Parathyroid adenoma (tissue), 2 donors: ENCODE results near the gene TAS2R43.

ENCODE experiments used
- H2AFZ ChIP-seq: fragments of 300-600 bp; sonication (generic); one replicate; pipeline ENCODE4 v1.7.0; 2017; ENCODE audit warnings: antibody characterized with exemption, mild to moderate bottlenecking
- H3K27ac ChIP-seq: fragments of 300-600 bp; sonication (generic); one replicate; pipeline ENCODE4 v1.7.0; 2017
- H3K27me3 ChIP-seq: fragments of 300-600 bp; sonication (generic); one replicate; pipeline ENCODE4 v1.7.0; 2017; ENCODE audit warnings: low read length; ENCODE audit not compliant: control insufficient read depth, insufficient read depth
- H3K36me3 ChIP-seq: fragments of 300-600 bp; sonication (generic); one replicate; pipeline ENCODE4 v1.7.0; 2017; ENCODE audit warnings: low read length; ENCODE audit not compliant: control insufficient read depth, insufficient read depth
- H3K4me1 ChIP-seq: fragments of 300-600 bp; sonication (generic); one replicate; pipeline ENCODE4 v1.7.0; 2017; ENCODE audit warnings: control low read depth
- H3K4me2 ChIP-seq: fragments of 300-600 bp; sonication (generic); one replicate; pipeline ENCODE4 v1.7.0; 2017; ENCODE audit warnings: low read length
- H3K4me3 ChIP-seq: fragments of 300-600 bp; sonication (generic); one replicate; pipeline ENCODE4 v1.7.0; 2017; ENCODE audit warnings: low read depth, low read length
- H3K79me2 ChIP-seq: fragments of 300-600 bp; sonication (generic); one replicate; pipeline ENCODE4 v1.7.0; 2017; ENCODE audit warnings: control low read depth
- H3K9ac ChIP-seq: fragments of 300-600 bp; sonication (generic); one replicate; pipeline ENCODE4 v1.7.0; 2017; ENCODE audit warnings: mild to moderate bottlenecking
- H3K9me3 ChIP-seq: fragments of 300-600 bp; sonication (generic); one replicate; pipeline ENCODE4 v1.7.0; 2017; ENCODE audit warnings: low read length; ENCODE audit not compliant: control insufficient read depth
- TF ChIP-seq, protein P1 (sequence below): fragments of 300-600 bp; sonication (generic); IDR thresholded peaks from one replicate; pipeline ENCODE4 v1.7.0; 2017; ENCODE audit warnings: antibody characterized with exemption, mild to moderate bottlenecking
- donor health status: primary hyperparathyroidism.

The TAS2R43 gene, protein sequence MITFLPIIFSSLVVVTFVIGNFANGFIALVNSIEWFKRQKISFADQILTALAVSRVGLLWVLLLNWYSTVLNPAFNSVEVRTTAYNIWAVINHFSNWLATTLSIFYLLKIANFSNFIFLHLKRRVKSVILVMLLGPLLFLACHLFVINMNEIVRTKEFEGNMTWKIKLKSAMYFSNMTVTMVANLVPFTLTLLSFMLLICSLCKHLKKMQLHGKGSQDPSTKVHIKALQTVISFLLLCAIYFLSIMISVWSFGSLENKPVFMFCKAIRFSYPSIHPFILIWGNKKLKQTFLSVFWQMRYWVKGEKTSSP

DNA sequence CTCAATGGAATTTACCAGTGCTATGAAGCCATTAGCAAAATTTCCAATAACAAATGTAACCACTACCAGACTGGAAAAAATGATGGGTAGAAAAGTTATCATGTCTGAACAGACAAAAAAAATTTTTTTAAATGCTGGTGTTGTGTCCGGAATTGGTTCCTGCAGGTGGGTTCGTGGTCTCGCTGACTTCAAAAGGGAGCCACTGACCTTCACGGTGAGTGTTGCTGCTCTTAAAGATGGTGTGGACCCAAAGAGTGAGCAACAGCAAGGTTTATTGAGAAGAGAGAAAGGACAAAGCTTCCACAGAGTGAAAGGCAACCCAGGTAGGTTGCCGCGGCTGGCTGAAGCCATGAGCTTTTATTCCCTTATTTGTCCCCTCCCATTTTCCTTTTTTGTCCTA lies at the start of gene TAS2R43:
TAS2R43 (minus strand) TSS at position 186 of the 400 bp plus-strand sequence; CDS start at position 102, 84 bp downstream.
- Histone ChIP-seq H3K4me2 (no peak within 1 kb of the TSS), H3K36me3 (no peaks in the 10 kb centered on the region), H2AFZ (no peak within 1 kb of the TSS), H3K79me2 (no peaks in the 10 kb centered on the region), H3K27ac (no peak within 1 kb of the TSS), H3K4me3 (no peak within 1 kb of the TSS), H3K27me3 (no peaks in the 10 kb centered on the region), H3K9ac (no peak within 1 kb of the TSS), H3K9me3 (no peaks in the 10 kb centered on the region), H3K4me1 (no peaks in the 10 kb centered on the region)
- TF ChIP-seq, protein P1, sequence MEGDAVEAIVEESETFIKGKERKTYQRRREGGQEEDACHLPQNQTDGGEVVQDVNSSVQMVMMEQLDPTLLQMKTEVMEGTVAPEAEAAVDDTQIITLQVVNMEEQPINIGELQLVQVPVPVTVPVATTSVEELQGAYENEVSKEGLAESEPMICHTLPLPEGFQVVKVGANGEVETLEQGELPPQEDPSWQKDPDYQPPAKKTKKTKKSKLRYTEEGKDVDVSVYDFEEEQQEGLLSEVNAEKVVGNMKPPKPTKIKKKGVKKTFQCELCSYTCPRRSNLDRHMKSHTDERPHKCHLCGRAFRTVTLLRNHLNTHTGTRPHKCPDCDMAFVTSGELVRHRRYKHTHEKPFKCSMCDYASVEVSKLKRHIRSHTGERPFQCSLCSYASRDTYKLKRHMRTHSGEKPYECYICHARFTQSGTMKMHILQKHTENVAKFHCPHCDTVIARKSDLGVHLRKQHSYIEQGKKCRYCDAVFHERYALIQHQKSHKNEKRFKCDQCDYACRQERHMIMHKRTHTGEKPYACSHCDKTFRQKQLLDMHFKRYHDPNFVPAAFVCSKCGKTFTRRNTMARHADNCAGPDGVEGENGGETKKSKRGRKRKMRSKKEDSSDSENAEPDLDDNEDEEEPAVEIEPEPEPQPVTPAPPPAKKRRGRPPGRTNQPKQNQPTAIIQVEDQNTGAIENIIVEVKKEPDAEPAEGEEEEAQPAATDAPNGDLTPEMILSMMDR = no peak

DNA sequence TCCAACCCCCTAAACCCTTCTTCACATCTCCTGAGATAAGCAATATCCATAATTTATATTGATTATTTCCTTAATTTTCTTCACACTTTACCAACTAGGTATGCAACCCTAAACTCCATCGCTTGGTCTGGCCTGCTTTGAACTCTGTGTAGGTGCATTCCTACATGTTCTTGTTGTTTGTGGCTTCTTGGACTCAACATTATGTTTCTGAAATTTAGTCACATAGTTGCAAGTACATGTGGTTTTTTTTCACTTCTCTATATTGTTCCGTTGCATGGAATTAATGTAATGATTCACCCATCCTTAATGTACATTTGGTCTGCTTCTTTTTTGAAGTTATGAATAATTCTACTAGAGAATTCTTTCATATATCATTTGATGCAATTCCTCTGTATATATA lies 44.0 kb upstream of the TAS2R43 start:
- TF ChIP-seq, protein P1 = no peak
- Histone ChIP-seq H3K4me3 (no peak overlapping the region), H3K4me1 (no peaks in the 10 kb centered on the region), H3K9me3 (no peaks in the 10 kb centered on the region), H2AFZ (no peak overlapping the region), H3K36me3 (no peaks in the 10 kb centered on the region), H3K27ac (no peak overlapping the region), H3K79me2 (peaks cover 25% of the 10 kb centered on the region), H3K9ac (no peak overlapping the region), H3K27me3 (no peaks in the 10 kb centered on the region), H3K4me2 (no peak overlapping the region)

DNA sequence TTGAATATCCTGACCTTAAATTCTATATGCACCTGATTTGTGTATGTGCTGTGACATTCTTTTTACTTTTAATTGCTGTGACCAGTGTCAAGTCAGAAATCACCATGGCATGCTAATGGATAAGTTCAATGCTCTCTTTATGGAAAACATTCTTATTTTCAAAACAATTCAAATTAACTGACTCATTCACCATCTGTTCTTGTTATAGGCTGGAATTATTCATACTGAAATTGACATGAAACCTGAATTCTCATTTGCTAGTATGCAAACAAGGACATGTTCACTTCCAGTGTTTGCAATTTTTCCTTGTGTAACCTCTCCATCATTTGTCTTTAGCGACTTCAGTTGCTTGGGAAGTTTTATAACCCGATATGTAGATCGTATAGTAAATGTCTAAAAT lies 42.2 kb upstream of the TAS2R43 start, which contains the start of gene TAS2R30:
TAS2R30 (minus strand) TSS at position 340 of the 400 bp plus-strand sequence. CDS start 400 bp downstream, outside the sequence.
- H3K9ac ChIP-seq = no peak within 1 kb of the TSS
- H3K79me2 ChIP-seq = peaks cover 24% of the 10 kb centered on the region
- H3K4me3 ChIP-seq = no peak within 1 kb of the TSS
- H2AFZ ChIP-seq = no peak within 1 kb of the TSS
- H3K4me2 ChIP-seq = no peak within 1 kb of the TSS
- TF ChIP-seq, protein P1 = no peak
- no peaks in the 10 kb centered on the region for H3K9me3 ChIP-seq
- H3K27ac ChIP-seq = no peak within 1 kb of the TSS
- H3K4me1 ChIP-seq = no peaks in the 10 kb centered on the region
- no peaks in the 10 kb centered on the region for H3K27me3 ChIP-seq
- no peaks in the 10 kb centered on the region for H3K36me3 ChIP-seq

DNA sequence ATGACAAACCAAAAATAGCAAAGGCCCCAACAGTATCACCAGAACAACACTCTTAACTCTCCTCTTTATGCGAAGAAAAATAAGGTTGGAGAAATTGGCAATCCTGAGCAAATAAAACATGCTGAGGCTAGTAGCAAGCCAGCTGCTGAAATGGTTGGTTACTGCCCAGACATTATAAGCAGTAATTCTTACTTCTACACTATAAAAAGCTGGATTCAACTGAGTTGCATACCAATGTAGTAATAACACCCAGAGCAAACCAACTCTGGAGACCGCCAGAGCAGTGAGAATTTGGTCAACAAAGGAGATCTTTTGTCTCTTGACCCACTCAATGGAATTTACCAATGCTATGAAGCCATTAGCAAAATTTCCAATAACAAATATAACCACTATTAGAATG lies 41.7 kb upstream of the TAS2R43 start:
- Histone ChIP-seq H3K9ac (no peak overlapping the region), H3K79me2 (peaks cover 25% of the 10 kb centered on the region), H3K4me1 (no peaks in the 10 kb centered on the region), H3K27me3 (no peaks in the 10 kb centered on the region), H3K4me2 (no peak overlapping the region), H2AFZ (no peak overlapping the region), H3K36me3 (no peaks in the 10 kb centered on the region), H3K9me3 (no peaks in the 10 kb centered on the region), H3K4me3 (no peak overlapping the region), H3K27ac (no peak overlapping the region)
- TF ChIP-seq, protein P1 = no peak

DNA sequence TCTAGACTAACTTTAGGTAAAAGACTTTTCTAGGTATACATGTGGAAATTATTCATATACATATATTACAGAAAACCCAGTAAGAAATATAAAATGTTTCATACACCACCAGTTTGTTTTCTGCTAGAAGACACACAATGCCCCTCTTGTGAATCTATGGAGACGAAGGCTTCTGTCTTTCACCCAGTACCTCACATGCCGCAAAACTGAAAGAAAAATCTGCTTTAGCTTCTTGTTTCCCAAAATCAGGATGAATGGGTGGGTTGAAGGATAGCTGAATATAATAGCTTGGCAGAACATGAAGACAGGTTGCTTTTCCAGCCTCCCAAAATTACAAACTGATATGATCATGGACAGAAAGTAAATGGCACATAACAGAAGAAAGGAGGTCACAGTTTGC lies 41.0 kb upstream of the TAS2R43 start:
- Histone ChIP-seq H3K4me3 (no peak overlapping the region), H3K9ac (no peak overlapping the region), H2AFZ (no peak overlapping the region), H3K36me3 (no peaks in the 10 kb centered on the region), H3K4me2 (no peak overlapping the region), H3K79me2 (peaks cover 20% of the 10 kb centered on the region), H3K27me3 (no peaks in the 10 kb centered on the region), H3K4me1 (no peaks in the 10 kb centered on the region), H3K9me3 (no peaks in the 10 kb centered on the region), H3K27ac (no peak overlapping the region)
- TF ChIP-seq, protein P1 = no peak
